ENCODE results near the gene TSPAN9.

- TF ChIP-seq, protein P1, sequence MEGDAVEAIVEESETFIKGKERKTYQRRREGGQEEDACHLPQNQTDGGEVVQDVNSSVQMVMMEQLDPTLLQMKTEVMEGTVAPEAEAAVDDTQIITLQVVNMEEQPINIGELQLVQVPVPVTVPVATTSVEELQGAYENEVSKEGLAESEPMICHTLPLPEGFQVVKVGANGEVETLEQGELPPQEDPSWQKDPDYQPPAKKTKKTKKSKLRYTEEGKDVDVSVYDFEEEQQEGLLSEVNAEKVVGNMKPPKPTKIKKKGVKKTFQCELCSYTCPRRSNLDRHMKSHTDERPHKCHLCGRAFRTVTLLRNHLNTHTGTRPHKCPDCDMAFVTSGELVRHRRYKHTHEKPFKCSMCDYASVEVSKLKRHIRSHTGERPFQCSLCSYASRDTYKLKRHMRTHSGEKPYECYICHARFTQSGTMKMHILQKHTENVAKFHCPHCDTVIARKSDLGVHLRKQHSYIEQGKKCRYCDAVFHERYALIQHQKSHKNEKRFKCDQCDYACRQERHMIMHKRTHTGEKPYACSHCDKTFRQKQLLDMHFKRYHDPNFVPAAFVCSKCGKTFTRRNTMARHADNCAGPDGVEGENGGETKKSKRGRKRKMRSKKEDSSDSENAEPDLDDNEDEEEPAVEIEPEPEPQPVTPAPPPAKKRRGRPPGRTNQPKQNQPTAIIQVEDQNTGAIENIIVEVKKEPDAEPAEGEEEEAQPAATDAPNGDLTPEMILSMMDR (conservative IDR thresholded peaks at IDR 0.05; ENCODE audit: low read depth in 2 of 2), result no peak
- TF ChIP-seq JUNB (IDR thresholded peaks at IDR 0.05; ENCODE audit: unreplicated experiment), result no peak
- no peak for TF ChIP-seq POLR2AphosphoS5 (IDR thresholded peaks at IDR 0.05; ENCODE audit: low read depth)
Measured at GRCh38 chr12:3129301-3130056, 52.3 kb downstream of the TSPAN9 start.
